AG04449 (cell line): Measurements from ENCODE around the gene PPARA.
"Not testable (repeated sequence)": the region's sequence is repeated elsewhere in the genome, so short reads cannot be mapped to it uniquely, and the experiment has no call there.

Source experiments
- CTCF ChIA-PET: fragments of 350-600 bp; formaldehyde crosslinking; extraction: SDS; loops from one replicate; lab custom pipeline; 2021; ENCODE audit warnings: antibody characterized with exemption; lab: Yijun Ruan, JAX
- POLR2A ChIA-PET: fragments of 400-600, 350-600 bp; formaldehyde crosslinking; extraction: SDS; loops from one replicate; lab custom pipeline; 2020; ENCODE audit warnings: antibody characterized with exemption, inconsistent platforms; lab: Yijun Ruan, JAX
- DNase-seq: peaks from one replicate; pipeline ENCODE4 v3.0.0-alpha.2; 2010; ENCODE audit warnings: low read depth, low spot score
- H3K4me3 ChIP-seq: 2 replicates; pipeline ENCODE4 v1.5.1; 2011; ENCODE audit warnings: low read depth, mild to moderate bottlenecking, control low read depth, low read length
- CTCF ChIP-seq: IDR thresholded peaks from one replicate; pipeline ENCODE4 v1.5.1; 2011; ENCODE audit warnings: mild to moderate bottlenecking, moderate library complexity, low read length, control low read depth, inconsistent platforms; ENCODE audit not compliant: insufficient read depth; ENCODE audit errors: missing control alignments

PPARA gene

DNA sequence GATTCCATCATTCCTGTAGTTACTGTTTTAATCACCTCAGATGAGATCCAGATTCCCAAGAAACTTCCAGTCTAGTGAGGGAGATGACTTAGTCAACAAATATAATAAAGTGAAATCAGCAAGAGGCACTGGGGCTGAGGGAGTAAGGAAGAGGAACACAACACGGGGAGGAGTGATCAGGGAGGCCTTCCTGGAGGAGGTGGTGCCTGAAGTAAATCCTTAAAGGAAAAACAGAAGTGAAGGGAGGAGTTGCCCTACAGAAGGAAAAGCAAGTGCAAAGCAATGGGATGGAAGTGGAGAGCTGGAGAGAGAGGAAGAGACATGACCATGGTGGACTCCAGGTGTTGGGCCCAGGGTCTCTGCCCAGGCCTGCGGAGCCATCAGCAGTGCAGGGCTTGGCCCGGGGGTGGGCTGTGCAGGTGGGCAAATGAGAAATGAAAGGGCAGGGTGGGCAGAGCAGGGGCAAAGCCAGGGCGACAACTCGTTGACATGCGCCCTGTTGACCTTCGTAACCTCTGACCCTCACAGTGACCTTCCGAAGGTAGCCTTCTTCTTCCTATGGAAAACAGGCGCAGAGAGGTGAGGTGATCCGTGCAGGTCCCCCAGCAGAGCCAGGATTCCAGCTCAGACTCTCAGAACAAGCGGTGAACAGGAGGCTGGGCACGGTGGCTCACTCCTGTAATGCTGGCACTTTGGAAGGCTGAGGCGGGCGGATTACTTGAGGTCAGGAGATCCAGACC lies 12.1 kb upstream of the PPARA start:
- ChIA-PET CTCF (interaction anchor here (1.0 kb wide), 1 partner anchor 21 kb away, joined by 3 read pairs; no protein-coding TSS in a partner anchor), POLR2A (no interaction called here)
- no peak for DNase-seq
- H3K4me3 ChIP-seq: no peak overlapping the region
- no peak for TF ChIP-seq CTCF

GRCh38 chr22:46139417-46139816 lies 10.9 kb upstream of the PPARA start:
- DNase-seq, H3K4me3 ChIP-seq, POLR2A ChIA-PET, CTCF ChIA-PET: not testable (repeated sequence)

GRCh38 chr22:46139895-46140350 lies 10.4 kb upstream of the PPARA start:
- ChIA-PET POLR2A (interaction anchor here (0.6 kb wide), 1 partner anchor 18 kb away, joined by 3 read pairs; no protein-coding TSS in a partner anchor), CTCF (no interaction called here)

GRCh38 chr22:46140989-46141928 lies 9.1 kb upstream of the PPARA start:
- no peak for TF ChIP-seq CTCF
- no peak overlapping the region for H3K4me3 ChIP-seq
- ChIA-PET CTCF (interaction anchor here (0.7 to 1.2 kb wide), 2 partner anchors 17 to 19 kb away, joined by 3 to 4 read pairs; no protein-coding TSS in a partner anchor), POLR2A (interaction anchor here (0.6 kb wide), 1 partner anchor 155 kb away, joined by 3 read pairs; no protein-coding TSS in a partner anchor)
- DNase-seq: no peak

More at GRCh38 chr22:46139895-46140350, 10.4 kb upstream of the PPARA start:
- DNase-seq: no peak
- no peak for TF ChIP-seq CTCF
- no peak overlapping the region for H3K4me3 ChIP-seq

GRCh38 chr22:46142548-46143490 lies 7.5 kb upstream of the PPARA start:
- ChIA-PET CTCF (interaction anchor here (1.1 to 1.5 kb wide), 4 partner anchors 8 to 421 kb away, joined by 3 read pairs; no protein-coding TSS in a partner anchor), POLR2A (no interaction called here)

More at GRCh38 chr22:46142548-46143490, 7.5 kb upstream of the PPARA start:
- no peak for TF ChIP-seq CTCF
- DNase-seq: no peak
- no peak overlapping the region for H3K4me3 ChIP-seq
